ENCODE data around the gene KASH5. TPM values are rescaled to one million over a fixed set of nuclear protein-coding genes. Genes with fewer than 3 reads are reported as not detected.

KASH5 gene
- total RNA-seq, 1 experiment from 2014 or later, result not detected

DNA sequence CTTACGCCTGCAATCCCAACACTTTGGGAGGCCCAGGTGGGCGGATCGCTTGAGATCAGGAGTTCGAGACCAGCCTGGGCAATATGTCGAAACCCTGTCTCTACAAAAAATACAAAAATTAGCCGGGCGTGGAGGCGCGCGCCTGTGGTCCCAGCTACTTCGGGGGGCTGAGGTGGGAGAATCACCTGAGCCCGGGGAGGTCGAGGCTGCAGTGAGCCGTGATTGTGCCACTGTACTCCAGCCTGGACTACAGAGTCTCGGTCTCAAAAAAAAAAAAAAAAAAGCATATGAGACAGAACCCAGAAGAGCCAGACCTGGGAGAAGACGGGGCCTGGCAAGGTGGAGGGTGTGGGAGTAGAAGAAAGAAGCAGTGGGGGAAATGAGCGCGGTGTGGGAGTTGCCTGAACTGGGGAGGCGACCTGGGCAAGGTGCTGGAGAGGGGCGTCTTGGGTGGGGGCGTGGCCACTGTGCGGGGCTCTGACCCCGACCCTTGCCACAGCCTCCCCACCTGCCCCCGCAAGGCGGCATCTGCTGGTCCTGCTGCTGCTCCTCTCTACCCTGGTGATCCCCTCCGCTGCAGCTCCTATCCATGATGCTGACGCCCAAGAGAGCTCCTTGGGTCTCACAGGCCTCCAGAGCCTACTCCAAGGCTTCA is 23.8 kb upstream of the KASH5 start:
- Histone ChIP-seq H2AK5ac (ENCODE audit: insufficient read length, low read length) (no peak overlapping the region), H3K23ac (ENCODE audit: insufficient read length, low read depth, low read length) (no peak overlapping the region), H3T11ph (ENCODE audit: low read length) (no peak overlapping the region), H2BK15ac (ENCODE audit: low read depth, low read length) (no peak overlapping the region), H3K27me3 (ENCODE audit: insufficient read depth, low read length) (no peaks in the 10 kb centered on the region), H3K4ac (ENCODE audit: low read depth, low read length) (no peak overlapping the region), H2BK120ac (ENCODE audit: low read depth, low read length, poor library complexity, severe bottlenecking) (no peak overlapping the region), H3K9ac (ENCODE audit: extremely low read depth, insufficient read length, low read length) (no peak overlapping the region), H3K14ac (ENCODE audit: insufficient read depth, low read length) (no peak overlapping the region), H3K79me2 (ENCODE audit: insufficient read depth, low read length) (peaks cover 6% of the 10 kb centered on the region; the same call in 1 of the 2 replicates), H4K91ac (ENCODE audit: insufficient read length, low read depth, low read length) (no peak overlapping the region), H4K20me1 (ENCODE audit: control insufficient read depth, insufficient read depth, insufficient read length) (no peaks in the 10 kb centered on the region), H4K8ac (replicated peaks; ENCODE audit: insufficient read length, low read depth, low read length) (no peak overlapping the region), H4K5ac (ENCODE audit: insufficient read length, low read depth, low read length) (no peak overlapping the region), H2BK20ac (ENCODE audit: low read depth, low read length, poor library complexity, severe bottlenecking) (no peak overlapping the region), H3K27ac (ENCODE audit: insufficient read length, low read depth, low read length) (no peak overlapping the region), H3K56ac (ENCODE audit: insufficient read length, low read depth, low read length) (no peak overlapping the region), H3K9me3 (ENCODE audit: control insufficient read depth, low read depth, low read length) (no peaks in the 10 kb centered on the region), H2BK12ac (ENCODE audit: insufficient read length, low read depth, low read length) (no peak overlapping the region), H2BK5ac (ENCODE audit: insufficient read length, low read length) (no peak overlapping the region), H2AFZ (ENCODE audit: low read length) (no peak overlapping the region), H3K18ac (ENCODE audit: insufficient read length, low read depth, low read length) (no peak overlapping the region), H3K4me2 (ENCODE audit: insufficient read depth, insufficient read length, low read length) (peak overlapping the region; percentile 37), H3K23me2 (ENCODE audit: insufficient read length, low read depth, low read length, poor library complexity, severe bottlenecking) (peaks cover 8% of the 10 kb centered on the region), H3K79me1 (ENCODE audit: insufficient read depth, low read depth, low read length, poor library complexity, severe bottlenecking) (peaks cover 6% of the 10 kb centered on the region), H3K4me1 (ENCODE audit: insufficient read depth, low read length) (no peaks in the 10 kb centered on the region; the same call in 1 of the 2 replicates)
- WGBS (ENCODE audit: extremely low coverage, insufficient read length, low lambda C conversion rate), result no CpG with 5 or more reads among the region's 27 CpGs
- H3K9me3 Mint-ChIP-seq, result peaks cover 6 to 10% of the 10 kb centered on the region in 2 experiments; a peak in 4 of 5 replicates
- TF ChIP-seq, protein P1, sequence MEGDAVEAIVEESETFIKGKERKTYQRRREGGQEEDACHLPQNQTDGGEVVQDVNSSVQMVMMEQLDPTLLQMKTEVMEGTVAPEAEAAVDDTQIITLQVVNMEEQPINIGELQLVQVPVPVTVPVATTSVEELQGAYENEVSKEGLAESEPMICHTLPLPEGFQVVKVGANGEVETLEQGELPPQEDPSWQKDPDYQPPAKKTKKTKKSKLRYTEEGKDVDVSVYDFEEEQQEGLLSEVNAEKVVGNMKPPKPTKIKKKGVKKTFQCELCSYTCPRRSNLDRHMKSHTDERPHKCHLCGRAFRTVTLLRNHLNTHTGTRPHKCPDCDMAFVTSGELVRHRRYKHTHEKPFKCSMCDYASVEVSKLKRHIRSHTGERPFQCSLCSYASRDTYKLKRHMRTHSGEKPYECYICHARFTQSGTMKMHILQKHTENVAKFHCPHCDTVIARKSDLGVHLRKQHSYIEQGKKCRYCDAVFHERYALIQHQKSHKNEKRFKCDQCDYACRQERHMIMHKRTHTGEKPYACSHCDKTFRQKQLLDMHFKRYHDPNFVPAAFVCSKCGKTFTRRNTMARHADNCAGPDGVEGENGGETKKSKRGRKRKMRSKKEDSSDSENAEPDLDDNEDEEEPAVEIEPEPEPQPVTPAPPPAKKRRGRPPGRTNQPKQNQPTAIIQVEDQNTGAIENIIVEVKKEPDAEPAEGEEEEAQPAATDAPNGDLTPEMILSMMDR (conservative IDR thresholded peaks at IDR 0.05), result no peak
- peaks cover 4 to 17% of the 10 kb centered on the region in 2 experiments for H3K4me1 Mint-ChIP-seq
- peaks cover 3% of the 10 kb centered on the region for H3K27me3 Mint-ChIP-seq (ENCODE audit: low read depth)
- H3K27ac Mint-ChIP-seq, result peak overlapping the region in 2 of 3 experiments; percentile 11 to 56; a peak in 1 of 7 replicates
- peaks cover 8 to 14% (median 14%) of the 10 kb centered on the region in 3 experiments for H3K36me3 Mint-ChIP-seq (ENCODE audit: insufficient read depth in 1 of 3, low read depth in 3 of 3)
- DNase-seq, result peak; percentile 41
- no peak overlapping the region; a peak in 1 of 5 replicates for H3K4me3 Mint-ChIP-seq
